Measurements from ENCODE around the gene NUPR1.

- TF ChIP-seq TAF1 (IDR thresholded peaks at IDR 0.05; ENCODE audit: borderline replicate concordance, low read depth, low read length) (no peak), CTCF (IDR thresholded peaks at IDR 0.05) (no peak)
Observed at GRCh38 chr16:28558456-28558855, 19.7 kb upstream of the NUPR1 start.

Measured in SK-N-SH (cell line).